ENCODE data around the gene BTF3.
"Not testable (repeated sequence)": the region's sequence is repeated elsewhere in the genome, so short reads cannot be mapped to it uniquely, and the experiment has no call there.

The BTF3 gene

DNA sequence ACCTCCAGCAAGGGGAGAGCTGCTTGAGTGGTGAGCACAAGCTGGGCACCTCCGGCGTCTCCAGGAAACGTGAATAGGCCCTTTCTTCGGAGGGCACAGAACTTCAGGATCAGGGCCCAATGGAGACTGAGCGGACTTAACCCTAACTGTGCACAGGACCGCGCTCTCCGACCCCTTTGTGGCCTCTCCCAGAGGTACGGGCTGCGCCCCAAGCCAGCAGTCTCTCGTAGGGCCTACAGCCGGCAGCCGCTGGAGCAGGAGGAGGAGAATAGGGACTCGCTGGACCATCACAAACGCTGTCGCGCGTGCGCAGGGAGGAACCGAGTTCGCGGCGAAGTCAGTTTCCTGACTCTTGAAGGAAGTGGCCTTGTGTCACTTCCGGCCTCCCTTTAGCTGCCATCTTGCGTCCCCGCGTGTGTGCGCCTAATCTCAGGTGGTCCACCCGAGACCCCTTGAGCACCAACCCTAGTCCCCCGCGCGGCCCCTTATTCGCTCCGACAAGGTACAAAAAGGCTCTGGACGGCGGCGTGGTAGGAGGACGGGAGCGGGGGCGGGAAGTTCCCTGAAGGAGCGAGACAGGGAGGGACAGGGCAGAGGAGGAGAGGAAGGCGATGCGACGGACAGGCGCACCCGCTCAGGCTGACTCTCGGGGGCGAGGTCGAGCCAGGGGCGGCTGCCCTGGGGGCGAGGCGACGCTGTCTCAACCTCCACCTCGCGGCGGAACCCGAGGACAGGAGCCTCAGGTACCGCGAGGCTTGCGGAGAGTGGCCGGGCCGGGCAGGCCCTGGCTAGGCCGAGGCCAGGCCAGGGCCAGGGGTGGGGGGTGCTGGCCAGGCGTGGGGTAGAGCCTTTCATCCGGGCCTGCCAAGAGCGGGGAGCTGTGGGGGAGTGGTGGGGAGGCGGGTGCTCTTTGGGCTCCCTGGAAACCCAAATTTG lies at the start of gene BTF3:
Gene BTF3 (plus strand): TSS at position 386 of the 936 bp plus-strand sequence. CDS start 226 bp downstream, at position 612.
- DNase-seq: peak; percentile 96 to 97

GRCh38 chr5:73448463-73449136 lies 49.6 kb upstream of the BTF3 start, which contains the start of gene FOXD1:
TSS of gene FOXD1 (minus strand) at chr5:73448777. CDS start at chr5:73448362, 415 bp downstream.
- peak; percentile 70 to 88 for DNase-seq

DNA sequence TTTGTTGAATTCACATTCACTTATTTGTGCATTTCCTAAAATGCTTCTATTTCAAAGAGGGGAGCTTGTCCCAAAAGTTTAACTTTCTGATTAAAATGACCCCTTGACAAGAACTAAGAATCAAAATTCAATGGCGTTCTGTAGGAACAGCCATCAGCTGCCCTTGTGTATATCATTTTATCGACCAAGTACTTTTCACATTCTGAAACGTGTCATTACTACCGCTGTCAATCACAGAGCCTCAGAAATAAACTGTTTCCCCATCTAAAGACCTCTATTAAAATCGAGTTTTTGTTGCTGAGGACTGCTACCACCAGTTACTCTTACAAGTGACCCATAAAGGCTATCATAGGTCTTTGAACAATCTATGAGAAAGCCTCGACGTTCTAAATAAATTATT lies 48.1 kb upstream of the BTF3 start:
- no peak for DNase-seq

DNA sequence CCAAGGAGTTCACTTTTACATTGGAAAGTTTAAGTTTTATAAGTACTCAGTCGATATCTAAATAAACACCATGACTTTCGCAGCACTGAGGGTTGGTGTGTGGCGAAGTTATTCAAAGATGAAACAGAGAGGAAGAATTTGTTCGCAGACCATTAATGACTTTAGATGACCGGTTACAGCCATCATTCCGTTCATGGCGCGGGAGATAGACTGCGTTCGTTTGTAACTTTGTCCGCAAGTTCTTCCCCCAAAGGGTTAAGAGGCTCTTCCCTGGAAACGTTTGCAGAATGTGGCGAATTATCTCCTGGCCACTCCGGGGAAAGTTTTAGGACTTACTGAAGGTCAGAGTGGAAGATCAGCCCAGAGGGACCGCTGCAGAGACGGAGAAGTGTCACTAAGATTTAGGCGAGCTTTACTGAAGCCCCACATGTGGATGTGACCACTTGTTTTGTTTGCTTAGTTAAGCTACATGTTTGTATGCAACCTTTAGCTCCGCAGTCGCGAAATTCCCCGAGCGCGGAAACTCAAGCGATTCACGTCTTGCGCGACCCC lies 47.5 kb upstream of the BTF3 start:
- no peak for DNase-seq

DNA sequence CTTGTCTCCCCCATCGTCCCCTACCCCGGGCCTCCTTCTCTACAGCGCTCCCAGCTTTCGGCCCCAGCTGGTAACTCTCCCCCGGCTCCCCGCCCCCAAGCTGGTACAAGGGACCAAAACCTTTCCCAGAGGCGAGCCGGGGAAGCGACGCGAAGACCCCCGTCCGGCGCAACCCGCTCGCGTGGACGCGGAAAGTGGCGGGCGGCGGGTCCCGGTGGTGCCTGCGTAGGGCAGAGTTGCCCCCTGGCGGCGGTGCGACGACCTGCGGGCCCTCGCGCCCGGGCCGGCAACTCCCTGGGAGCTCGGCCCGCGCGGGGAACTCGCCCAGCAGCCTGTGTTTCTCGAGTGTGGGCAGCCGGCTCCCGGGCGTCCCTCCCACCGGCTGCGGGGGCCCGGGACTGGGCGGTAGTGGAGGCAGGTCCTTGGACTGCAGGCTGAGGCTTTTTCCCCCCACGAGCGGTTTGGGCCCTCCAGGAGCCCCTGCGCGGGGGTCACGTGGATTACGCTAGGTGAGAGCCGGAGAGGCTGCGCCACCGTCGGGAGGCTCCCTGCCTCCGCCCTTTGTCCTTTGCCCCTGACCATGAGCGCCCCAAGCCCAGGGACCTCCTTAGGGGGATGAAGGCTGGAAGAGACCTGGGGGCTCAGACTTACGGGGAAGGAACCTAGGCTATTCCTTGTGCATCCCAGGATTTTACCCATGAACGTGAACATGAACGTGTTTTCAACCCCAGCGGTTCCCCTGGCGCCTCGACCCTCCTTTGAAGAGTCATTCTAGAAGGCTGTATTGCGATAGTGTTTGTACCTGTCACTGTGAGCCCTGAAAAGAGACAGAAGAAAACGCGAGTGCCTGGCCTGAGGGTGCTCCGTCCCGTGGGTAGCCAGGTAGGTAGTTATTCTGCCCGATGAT lies 46.8 kb upstream of the BTF3 start:
- DNase-seq: peak in 1 of 2 experiments; percentile 81

DNA sequence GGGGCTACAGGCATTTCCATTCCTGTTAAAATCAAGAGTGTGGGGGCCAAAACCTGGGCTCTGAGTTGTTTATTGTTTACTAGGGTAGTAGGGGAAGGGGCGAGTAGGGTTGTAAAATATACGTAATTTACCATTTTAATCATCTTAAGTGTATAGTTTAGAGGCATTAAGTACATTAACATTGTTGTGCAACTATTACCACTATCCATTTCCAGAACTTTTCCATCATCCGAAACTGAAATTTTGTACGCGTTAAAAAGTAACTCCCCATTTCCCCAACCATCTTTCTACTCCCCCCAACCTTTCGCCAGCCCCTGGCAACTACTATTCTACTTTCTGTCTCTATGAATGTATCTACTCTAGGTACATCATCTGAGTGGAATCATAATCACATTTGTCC lies 46.0 kb upstream of the BTF3 start:
- no peak for DNase-seq

- DNase-seq: peak in 1 of 2 experiments; percentile 59
Observed at GRCh38 chr5:73454379-73455036, 43.7 kb upstream of the BTF3 start.

DNA sequence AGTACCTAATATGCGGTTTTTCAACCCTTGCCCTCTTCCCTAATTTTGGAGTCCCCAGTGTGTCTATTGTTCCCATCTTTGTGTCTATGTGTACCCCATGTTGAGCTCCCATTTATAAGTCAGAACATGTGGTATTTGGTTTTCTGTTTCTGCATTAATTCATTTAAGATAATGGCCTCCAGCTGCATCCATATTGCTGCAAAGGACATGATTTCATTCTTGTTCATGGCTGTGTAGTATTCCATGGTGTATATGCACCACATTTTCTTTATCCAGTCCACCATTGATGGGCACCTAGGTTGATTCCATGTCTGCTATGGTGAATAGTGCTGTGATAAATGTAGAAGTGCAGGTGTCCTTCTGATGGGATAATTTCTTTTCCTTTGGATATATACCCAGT lies 41.8 kb upstream of the BTF3 start:
- not testable (repeated sequence) for DNase-seq

DNA sequence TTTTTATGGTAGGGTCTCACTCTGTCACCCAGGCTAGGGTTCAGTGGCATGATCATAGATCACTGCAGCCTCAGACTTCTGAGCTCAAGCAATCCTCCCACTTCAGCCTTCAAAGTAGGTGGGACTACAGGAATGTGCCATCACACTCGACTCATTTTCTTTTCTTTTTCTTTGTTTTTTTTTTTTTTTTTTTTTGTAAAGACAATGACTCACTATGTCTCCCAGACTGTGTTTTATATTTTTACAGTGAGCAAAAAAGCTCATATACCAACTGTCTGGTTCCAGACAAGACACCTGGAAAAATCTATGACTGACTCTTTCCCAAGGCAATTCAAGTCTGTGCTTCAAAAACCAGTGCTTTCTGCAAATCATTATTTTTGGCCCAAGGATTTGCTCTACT lies 38.9 kb upstream of the BTF3 start:
- no peak for DNase-seq

GRCh38 chr5:73460133-73460532 lies 38.1 kb upstream of the BTF3 start:
- DNase-seq: no peak

- peak in 1 of 2 experiments; percentile 38 for DNase-seq
Observed at GRCh38 chr5:73464016-73464745, 34.1 kb upstream of the BTF3 start.

DNA sequence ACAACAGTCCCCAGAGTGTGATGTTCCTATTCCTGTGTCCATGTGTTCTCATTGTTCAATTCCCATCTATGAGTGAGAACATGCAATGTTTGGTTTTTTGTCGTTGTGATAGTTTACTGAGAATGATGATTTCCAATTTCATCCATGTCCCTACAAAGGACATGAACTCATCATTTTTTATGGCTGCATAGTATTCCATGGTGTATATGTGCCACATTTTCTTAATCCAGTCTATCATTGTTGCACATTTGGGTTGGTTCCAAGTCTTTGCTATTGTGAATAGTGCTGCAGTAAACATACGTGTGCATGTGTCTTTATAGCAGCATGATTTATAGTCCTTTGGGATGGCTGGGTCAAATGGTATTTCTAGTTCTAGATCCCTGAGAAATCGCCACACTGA lies 29.6 kb upstream of the BTF3 start:
- DNase-seq: not testable (repeated sequence)

DNA sequence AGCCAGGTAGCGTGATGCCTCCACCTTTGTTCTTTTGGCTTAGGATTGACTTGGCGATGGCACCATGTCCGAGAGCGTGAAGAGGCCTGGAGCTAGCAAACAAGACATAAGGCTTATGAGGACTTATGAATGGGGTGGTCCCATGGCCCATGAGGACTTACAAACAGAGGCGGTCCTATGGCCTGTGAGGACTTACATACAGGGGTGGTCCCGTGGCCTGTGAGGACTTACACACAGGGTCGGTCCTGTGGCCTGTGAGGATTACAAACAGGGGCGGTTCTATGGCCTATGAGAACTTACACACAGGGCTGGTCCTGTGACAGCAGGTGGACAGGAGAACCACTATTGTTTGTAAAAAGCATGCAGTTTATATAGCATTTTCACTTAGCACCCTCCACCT lies 28.4 kb upstream of the BTF3 start:
- DNase-seq: no peak

GRCh38 chr5:73471654-73472053 lies 26.6 kb upstream of the BTF3 start:
- DNase-seq: no peak

GRCh38 chr5:73472116-73472515 lies 26.1 kb upstream of the BTF3 start:
- no peak for DNase-seq

- no peak for DNase-seq
Observed at GRCh38 chr5:73480500-73480899, 17.7 kb upstream of the BTF3 start.

- no peak for DNase-seq
Observed at GRCh38 chr5:73482383-73483136, 15.7 kb upstream of the BTF3 start.

DNA sequence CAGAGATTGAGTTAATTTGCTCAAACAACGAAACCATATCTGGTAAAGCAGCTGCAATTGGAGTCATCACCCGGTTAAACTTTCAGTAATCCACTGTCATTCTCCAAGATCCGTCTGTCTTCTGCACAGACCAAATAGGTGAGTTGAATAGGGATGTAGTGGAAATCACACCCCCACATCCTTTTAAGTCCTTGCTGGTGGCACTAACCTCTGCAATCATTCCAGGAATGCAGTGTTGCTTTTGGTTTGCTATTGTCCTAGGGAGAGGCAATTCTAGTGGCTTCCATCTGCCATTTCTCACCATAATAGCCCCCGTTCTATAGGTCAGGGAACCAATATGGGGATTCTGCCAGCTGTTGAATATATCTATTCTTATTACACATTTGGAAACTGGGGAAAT lies 14.6 kb upstream of the BTF3 start:
- DNase-seq: no peak

DNA sequence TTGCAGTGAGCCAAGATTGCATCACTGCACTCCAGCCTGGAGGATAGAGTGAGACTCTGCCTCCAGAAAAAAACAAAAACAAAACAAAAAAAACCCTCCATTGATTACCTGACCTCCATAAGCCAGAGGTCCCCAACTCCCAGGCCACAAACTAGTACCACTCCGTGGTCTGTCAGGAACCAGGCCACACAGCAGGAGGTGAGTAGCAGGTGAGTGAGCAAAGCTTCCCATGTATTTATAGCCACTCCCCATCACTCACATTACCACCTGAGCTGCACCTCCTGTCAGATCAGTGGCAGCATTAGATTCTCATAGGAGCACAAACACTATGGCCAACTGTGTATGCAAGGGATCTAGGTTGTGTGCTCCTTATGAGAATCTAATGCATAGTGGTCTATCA lies 13.7 kb upstream of the BTF3 start:
- DNase-seq: no peak

GRCh38 chr5:73485715-73486114 lies 12.5 kb upstream of the BTF3 start:
- DNase-seq: no peak

All from NCI-H446 (cell line).